ENCODE measurements around the gene CHRND. TPM values are rescaled to one million over a fixed set of nuclear protein-coding genes. Genes with fewer than 3 reads are reported as not detected.

Gene CHRND
- total RNA-seq, 1 experiment from 2014 or later = not detected

DNA sequence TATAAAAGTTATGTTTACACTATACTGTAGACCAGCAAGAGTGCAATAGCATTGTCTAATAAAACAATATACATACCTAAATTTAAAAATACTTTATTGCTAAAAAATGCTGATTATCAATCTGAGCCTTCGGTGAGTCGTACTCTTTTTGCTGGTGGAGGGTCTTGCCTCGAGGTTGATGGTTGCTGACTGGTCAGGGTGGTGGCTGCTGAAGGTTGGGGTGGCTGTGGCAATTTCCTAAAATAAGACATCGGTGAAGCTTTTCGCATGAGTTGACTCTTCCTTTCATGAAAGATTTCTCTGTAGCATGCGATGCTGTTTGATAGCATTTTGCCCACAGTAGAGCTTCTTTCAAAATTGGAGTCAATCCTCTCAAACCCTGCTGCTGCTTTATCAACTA lies 22.0 kb downstream of the CHRND start:
- Mint-ChIP-seq H3K9me3 (ENCODE audit: unreplicated experiment) (no peaks in the 10 kb centered on the region), H3K4me1 (ENCODE audit: low read depth, unreplicated experiment) (no peaks in the 10 kb centered on the region), H3K36me3 (ENCODE audit: insufficient read depth, unreplicated experiment) (peaks cover 28% of the 10 kb centered on the region), H3K27ac (ENCODE audit: unreplicated experiment) (no peak overlapping the region), H3K27me3 (ENCODE audit: insufficient read depth, unreplicated experiment) (no peaks in the 10 kb centered on the region), H3K4me3 (ENCODE audit: unreplicated experiment) (no peak overlapping the region)
- Histone ChIP-seq H3K4me3 (ENCODE audit: low read depth, low read length) (no peak overlapping the region), H3K36me3 (ENCODE audit: control insufficient read depth, insufficient read depth, low read length) (no peaks in the 10 kb centered on the region), H3K27me3 (replicated peaks; ENCODE audit: control insufficient read depth, insufficient read depth, low read length) (no peaks in the 10 kb centered on the region), H3K4me1 (no peaks in the 10 kb centered on the region), H3K9me3 (no peaks in the 10 kb centered on the region)
- POLR2A ChIA-PET = no interaction called here
- CTCF ChIA-PET = no interaction called here
- no TSS peak for BruUV-seq (replicated peaks)
- TF ChIP-seq, protein P1, sequence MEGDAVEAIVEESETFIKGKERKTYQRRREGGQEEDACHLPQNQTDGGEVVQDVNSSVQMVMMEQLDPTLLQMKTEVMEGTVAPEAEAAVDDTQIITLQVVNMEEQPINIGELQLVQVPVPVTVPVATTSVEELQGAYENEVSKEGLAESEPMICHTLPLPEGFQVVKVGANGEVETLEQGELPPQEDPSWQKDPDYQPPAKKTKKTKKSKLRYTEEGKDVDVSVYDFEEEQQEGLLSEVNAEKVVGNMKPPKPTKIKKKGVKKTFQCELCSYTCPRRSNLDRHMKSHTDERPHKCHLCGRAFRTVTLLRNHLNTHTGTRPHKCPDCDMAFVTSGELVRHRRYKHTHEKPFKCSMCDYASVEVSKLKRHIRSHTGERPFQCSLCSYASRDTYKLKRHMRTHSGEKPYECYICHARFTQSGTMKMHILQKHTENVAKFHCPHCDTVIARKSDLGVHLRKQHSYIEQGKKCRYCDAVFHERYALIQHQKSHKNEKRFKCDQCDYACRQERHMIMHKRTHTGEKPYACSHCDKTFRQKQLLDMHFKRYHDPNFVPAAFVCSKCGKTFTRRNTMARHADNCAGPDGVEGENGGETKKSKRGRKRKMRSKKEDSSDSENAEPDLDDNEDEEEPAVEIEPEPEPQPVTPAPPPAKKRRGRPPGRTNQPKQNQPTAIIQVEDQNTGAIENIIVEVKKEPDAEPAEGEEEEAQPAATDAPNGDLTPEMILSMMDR (IDR thresholded peaks at IDR 0.05; ENCODE audit: insufficient read depth in 1 of 2, low read depth in 1 of 2, low read length in 1 of 2, severe bottlenecking in 1 of 2, unreplicated experiment in 1 of 2) = no peak
- intact Hi-C loops (cut with micrococcal nuclease; ENCODE audit: unreplicated experiment) = no loop called here
- DNase-seq = no peak

DNA sequence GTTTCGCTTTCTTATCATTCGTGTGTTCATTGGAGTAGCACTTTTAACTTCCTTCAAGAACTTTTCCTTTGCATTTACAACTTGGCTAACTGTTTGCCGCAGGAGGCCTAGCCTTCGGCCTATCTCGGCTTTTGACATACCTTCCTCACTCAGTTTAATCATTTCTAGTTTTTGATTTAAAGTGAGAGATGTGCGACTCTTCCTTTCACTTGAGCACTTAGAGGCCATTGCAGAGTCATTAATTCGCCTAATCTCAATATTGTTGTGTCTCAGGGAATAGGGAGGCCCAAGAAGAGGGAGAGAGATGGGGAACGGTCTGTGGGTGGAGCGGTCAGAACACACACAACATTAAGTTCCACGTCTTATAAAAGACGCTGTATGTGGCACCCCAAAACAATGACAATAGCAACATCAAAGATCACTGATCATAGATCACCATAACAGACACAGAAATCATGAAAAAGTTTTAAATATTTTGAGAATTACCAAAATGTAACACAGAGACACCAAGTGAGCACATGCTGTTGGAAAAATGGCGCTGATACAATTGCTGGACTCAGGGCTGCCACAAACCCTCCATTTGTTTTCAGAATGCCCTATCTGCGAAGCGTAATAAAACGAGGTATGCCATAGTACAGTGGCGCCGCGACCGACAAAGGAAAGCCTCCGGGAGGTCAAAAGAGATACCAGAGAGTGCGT lies 23.8 kb downstream of the CHRND start:
- CTCF ChIA-PET = no interaction called here
- DNase-seq = no peak
- intact Hi-C loops (cut with micrococcal nuclease; ENCODE audit: unreplicated experiment) = no loop called here

DNA sequence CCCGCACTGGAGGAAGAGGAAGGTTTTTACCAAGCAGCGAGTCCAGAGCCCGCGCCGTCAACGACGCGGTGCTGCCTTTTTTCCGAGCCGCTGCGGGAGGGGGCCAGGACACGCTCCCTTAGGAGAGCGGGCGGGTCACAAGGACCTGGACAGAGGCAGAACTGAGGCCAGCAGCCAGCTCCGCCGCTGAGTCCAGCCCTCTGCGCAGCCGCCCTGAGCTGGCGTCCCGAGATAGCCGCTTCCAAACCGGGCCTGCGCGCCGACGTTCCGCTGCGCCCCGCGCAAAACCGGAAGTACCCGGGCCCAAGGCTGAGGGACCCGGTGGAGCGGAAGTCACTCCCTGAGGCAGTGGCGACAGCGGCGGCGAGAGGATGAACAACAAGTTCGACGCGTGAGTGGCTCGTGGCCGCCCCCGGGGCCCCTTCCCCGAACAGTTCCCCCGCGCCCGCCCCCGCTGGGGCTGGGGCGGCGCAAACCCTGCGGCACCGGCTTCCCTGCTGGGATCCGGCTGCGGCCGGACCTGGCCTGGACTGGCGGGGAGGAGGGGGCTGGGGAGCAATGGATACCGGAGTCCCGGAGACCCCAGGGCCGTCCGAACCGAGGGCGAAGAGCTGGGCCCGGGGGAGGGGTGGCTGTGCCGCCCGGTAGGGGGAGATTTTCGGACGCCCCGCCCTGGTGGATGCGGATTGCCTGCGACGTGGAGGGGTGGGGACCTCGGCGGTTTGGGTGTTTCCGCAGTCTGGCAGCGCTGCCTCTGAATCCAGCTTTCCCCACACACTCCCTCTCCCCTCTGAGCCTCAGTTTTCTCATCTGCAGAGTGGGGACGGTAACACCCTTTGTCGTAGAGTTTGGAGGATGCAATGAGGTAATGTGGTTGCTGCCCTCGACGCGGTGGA lies 24.6 kb downstream of the CHRND start, which contains the start of the genes EIF4E2 and TIGD1:
Gene EIF4E2 (plus strand): TSS at position 336 of the 896 bp plus-strand sequence. CDS start 36 bp downstream, at position 372.
Gene TIGD1 (minus strand): TSS at position 204 of the 896 bp plus-strand sequence. CDS start 675 bp downstream, outside the sequence.
- H3K9me3 ChIP-seq = no peaks in the 10 kb centered on the region
- BruUV-seq (replicated peaks) = no TSS peak
- intact Hi-C loops (cut with micrococcal nuclease; ENCODE audit: unreplicated experiment) = no loop called here
- H3K36me3 ChIP-seq (ENCODE audit: control insufficient read depth, insufficient read depth, low read length) = no peaks in the 10 kb centered on the region
- H3K4me1 ChIP-seq = no peaks in the 10 kb centered on the region
- H3K27ac Mint-ChIP-seq (ENCODE audit: unreplicated experiment) = peak within 1 kb of the TSS; percentile 95
- POLR2A ChIA-PET = interaction anchor here (0.6 to 1.1 kb wide), 5 partner anchors 18 to 883 kb away, joined by 3 to 4 read pairs (median 4); no protein-coding TSS in a partner anchor
- H3K4me3 Mint-ChIP-seq (ENCODE audit: unreplicated experiment) = peak within 1 kb of the TSS; percentile 88
- no peaks in the 10 kb centered on the region for H3K27me3 ChIP-seq (replicated peaks; ENCODE audit: control insufficient read depth, insufficient read depth, low read length)
- CTCF ChIA-PET = no interaction called here
- H3K9me3 Mint-ChIP-seq (ENCODE audit: unreplicated experiment) = no peaks in the 10 kb centered on the region
- H3K27me3 Mint-ChIP-seq (ENCODE audit: insufficient read depth, unreplicated experiment) = no peaks in the 10 kb centered on the region
- TF ChIP-seq, protein P1 (IDR thresholded peaks at IDR 0.05; ENCODE audit: insufficient read depth in 1 of 2, low read depth in 1 of 2, low read length in 1 of 2, severe bottlenecking in 1 of 2, unreplicated experiment in 1 of 2) = peak in 1 of 2 experiments; percentile 16
- DNase-seq = peak; percentile 94 to 95
- H3K4me3 ChIP-seq (ENCODE audit: low read depth, low read length) = peak within 1 kb of the TSS; percentile 50
- H3K4me1 Mint-ChIP-seq (ENCODE audit: low read depth, unreplicated experiment) = no peaks in the 10 kb centered on the region
- H3K36me3 Mint-ChIP-seq (ENCODE audit: insufficient read depth, unreplicated experiment) = peaks cover 33% of the 10 kb centered on the region

More for the DNA sequence above, 23.8 kb downstream of the CHRND start:
- Mint-ChIP-seq H3K36me3 (ENCODE audit: insufficient read depth, unreplicated experiment) (peaks cover 31% of the 10 kb centered on the region), H3K4me3 (ENCODE audit: unreplicated experiment) (peak overlapping the region; percentile 88), H3K27me3 (ENCODE audit: insufficient read depth, unreplicated experiment) (no peaks in the 10 kb centered on the region), H3K4me1 (ENCODE audit: low read depth, unreplicated experiment) (no peaks in the 10 kb centered on the region), H3K27ac (ENCODE audit: unreplicated experiment) (peak overlapping the region; percentile 95), H3K9me3 (ENCODE audit: unreplicated experiment) (no peaks in the 10 kb centered on the region)
- TSS peak; percentile 63 for BruUV-seq (replicated peaks)
- H3K9me3 ChIP-seq = no peaks in the 10 kb centered on the region
- H3K27me3 ChIP-seq (replicated peaks; ENCODE audit: control insufficient read depth, insufficient read depth, low read length) = no peaks in the 10 kb centered on the region
- peak overlapping the region; percentile 50 for H3K4me3 ChIP-seq (ENCODE audit: low read depth, low read length)
- TF ChIP-seq, protein P1 (IDR thresholded peaks at IDR 0.05; ENCODE audit: insufficient read depth in 1 of 2, low read depth in 1 of 2, low read length in 1 of 2, severe bottlenecking in 1 of 2, unreplicated experiment in 1 of 2) = no peak
- POLR2A ChIA-PET = interaction anchor here (0.6 kb wide), 2 partner anchors 36 to 882 kb away, joined by 3 to 4 read pairs; no protein-coding TSS in a partner anchor
- H3K36me3 ChIP-seq (ENCODE audit: control insufficient read depth, insufficient read depth, low read length) = no peaks in the 10 kb centered on the region
- no peaks in the 10 kb centered on the region for H3K4me1 ChIP-seq
